HG03575 (cell line): ENCODE results near the gene PAK5.

ENCODE experiments used
- ATAC-seq: cut with Tn5 transposase; IDR thresholded peaks from one replicate; pipeline ENCODE4 v1.9.1; 2021; ENCODE audit not compliant: unreplicated experiment, insufficient number of reproducible peaks, low FRiP score; ENCODE audit errors: extremely low read depth

The PAK5 gene

DNA sequence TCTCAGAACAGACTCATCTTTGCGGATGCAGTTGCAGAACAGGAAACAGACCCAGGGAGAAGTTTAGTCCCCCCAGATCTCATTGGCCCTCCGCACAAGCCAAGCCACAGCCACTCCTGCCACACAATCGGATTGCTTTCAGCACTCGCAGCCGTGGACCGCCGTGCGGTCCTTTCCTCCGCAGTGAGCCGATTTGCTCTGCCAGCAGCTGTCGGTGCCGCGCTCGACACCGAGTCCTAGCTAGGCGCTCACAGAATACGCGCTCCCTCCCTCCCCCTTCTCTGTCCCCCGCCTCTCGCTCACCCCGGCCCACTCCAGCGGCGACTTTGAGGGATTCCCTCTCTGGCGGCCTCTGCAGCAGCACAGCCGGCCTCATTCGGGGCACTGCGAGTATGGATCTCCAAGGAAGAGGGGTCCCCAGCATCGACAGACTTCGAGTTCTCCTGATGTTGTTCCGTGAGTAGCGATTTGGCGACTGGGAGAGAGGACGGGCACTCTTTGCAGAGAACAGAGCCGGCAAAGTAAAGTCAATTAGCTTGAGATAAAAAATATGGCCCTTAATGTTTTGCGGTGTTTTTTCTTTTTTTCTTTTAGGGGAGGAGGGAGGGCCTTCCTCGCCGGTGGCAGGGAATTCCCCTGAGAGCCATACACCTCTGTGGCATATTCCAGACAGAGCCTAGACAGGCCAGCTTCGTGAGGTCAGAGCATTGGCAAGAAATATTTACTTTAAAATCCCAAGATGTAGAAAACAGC is 324.2 kb downstream of the PAK5 start, which contains the start of gene LAMP5:
Gene LAMP5, plus strand, starts transcription at position 130 of the 753 bp plus-strand sequence. Its CDS starts 263 bp downstream, at position 393.
- ATAC-seq, result no peak

DNA sequence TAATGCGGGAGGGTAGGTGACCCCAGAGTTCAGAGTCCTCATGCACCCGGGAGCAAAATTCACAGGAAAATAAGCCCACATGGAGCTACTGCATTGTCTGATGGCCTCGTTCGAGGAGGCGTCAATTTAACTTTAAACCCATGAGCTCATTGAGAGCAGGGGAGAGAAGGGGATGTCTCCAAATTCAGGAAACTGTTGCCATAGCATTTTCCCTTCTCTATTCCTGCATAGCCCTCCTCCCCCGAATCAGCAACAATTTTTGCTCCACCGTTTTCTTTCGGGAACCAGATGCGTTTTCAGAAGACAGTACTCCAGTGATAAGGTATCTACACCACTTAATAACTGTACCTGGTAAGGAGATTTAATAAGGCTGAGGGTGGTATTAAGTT is 324.8 kb downstream of the PAK5 start:
- ATAC-seq, result no peak

DNA sequence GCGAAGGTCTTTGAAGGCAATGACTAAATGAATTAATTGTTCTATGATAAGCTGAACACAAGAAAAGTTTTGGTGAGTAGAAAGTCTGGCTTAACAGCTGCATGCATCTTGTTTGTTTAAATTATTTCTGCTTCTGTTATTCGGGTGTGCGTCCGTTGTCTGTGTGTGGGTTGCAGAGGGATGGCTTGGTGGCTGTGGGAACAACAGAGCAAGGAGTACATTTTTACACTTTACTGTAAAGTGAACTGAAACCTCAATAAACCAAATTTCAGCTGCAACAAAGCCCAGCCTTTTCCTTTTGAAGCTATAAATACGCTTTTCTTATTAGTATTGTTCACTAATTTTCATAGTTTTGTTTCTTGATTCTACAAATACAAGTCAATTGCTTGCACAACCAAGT is 328.0 kb downstream of the PAK5 start:
- ATAC-seq, result peak; percentile 57

DNA sequence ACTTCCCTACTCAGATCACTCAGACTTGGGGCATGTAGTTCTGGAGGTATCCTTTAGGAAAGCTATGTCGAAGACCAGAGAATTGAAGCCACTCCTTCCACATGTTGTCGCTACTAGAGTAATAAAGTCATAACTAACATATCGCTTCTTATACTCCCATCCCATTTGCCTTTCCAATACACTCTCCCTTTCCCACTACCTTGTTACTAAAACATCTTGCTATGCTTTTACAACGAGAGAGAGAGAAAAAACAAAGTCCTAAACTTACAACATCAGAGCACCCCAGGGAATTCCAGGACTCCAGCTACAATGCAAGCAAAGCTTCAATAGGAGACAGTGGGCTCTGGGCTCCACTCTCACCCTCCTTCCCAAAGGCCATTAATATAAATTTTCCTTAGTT is 329.6 kb downstream of the PAK5 start:
- no peak for ATAC-seq

DNA sequence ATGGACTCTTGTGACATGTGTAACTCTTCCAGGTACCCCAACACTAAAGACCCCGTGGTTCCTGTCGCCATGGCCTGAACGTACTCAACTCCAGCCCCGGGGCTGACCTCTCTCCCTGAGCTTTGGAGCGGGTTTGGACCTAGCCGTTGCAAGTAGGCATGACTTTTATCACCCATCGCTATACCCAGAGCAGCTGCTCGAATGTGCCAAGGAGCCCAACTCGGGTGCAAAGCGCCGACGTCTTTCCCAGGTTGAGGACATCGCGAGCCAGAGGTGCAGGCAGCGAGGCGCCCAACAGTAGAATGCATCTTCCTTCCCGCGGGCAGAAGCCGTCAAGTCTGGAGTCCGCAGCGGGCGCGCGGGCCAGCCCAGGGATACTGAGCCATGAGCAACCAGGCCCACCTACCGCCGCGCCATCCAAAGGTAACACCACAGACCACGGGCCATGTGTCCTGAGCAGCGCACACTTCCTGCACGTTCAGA is 330.1 kb downstream of the PAK5 start:
- no peak for ATAC-seq

DNA sequence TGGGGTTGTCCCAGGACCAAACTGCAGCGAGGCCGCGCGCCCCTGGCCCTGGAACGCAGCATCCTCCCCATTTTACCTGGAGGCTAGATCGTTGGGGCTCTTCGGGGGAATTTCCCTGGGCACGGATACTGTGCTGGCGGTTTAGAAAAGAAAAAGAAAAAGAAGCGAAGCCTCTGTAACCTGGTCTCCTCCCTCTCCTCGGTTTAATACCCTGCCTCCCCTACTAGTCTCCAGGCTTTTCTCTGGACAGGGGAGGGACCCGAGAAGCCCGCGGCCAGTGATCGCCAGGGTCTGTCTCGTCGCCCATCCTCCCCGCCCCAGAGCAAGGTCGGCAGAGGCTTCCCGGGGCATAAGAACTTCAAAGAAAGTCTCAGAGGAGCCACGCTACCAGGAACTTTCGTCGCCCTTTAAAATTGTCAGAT is 330.6 kb downstream of the PAK5 start:
- no peak for ATAC-seq

DNA sequence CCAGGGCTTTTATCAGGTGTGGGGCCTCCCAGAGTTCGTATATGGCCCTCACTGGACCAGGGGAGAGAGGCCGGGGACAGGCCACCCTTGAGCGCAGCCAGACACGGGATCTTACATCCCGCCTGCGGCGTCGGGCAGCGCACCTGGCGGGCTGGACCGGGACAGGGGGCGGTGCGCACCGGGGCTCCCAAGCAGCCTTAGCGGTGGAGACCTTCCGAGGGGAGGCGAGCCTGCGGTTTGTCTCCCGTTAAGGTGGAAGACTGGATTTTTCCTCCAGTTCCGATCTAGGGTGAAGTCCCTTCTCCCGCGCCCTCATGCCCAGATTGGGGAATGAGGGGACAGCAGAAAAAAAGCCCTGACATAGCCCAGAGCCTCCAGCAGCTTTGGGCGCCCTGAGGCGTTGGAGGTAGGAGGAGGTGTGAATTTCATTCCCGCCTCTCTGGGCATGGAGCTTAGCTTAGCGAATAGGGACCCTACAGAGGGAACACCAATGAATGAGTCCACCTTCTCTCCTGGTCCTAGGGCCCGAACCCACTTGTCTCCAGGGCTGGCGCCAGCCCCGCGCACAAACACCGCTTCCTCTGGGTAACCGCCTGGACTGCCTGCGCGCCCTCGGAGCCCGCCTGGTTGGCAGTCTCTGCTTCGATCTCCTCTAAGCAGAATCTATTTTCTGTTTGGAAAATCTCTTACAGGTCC is 331.2 kb downstream of the PAK5 start:
- no peak for ATAC-seq

DNA sequence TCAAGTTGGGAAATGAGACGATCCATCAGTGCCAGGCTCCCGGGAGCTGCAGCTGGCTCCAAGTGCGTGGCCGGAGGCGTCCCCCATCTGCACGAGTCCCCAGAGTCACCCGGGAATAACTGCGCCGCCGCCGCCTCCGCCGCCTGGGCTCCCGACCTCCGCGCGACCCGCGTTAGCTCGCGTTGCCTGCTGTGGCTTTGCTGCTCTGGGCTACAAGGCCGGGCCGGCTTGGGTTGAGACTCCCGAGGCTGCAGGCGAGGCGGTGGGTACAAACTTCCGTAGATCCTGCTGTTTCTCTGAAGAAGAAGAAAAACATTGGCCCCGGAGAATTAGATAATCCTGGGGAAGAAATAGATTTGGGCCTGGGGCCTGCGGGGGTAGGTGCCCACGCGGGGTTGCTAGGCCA is 331.9 kb downstream of the PAK5 start:
- ATAC-seq, result no peak

DNA sequence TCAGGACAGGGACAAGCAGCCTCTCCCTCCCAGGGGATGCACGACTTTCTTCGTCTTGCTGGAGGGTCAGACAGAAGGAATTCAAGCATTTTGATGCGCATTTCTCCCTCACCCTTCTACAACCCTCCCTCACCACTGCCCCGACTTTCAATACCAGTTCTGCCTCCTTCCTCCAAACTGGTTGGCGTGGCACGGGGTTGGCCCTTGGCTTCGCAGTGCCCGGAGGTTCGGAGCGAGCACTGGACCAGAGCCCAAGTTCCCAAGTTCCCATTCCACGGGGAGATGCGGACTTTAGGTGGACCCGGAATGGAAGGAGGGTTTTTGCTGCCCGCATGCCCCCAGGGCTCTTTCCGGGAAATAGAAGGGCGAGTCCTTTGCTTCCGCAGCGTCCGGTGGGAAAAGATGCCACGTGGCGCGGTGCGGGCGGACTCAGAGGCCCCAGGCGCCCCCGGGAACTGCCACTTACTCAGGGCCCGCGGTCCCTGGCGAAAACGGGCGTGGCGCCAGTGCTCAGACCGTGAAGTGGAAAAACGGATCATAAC is 332.5 kb downstream of the PAK5 start:
- ATAC-seq, result no peak

DNA sequence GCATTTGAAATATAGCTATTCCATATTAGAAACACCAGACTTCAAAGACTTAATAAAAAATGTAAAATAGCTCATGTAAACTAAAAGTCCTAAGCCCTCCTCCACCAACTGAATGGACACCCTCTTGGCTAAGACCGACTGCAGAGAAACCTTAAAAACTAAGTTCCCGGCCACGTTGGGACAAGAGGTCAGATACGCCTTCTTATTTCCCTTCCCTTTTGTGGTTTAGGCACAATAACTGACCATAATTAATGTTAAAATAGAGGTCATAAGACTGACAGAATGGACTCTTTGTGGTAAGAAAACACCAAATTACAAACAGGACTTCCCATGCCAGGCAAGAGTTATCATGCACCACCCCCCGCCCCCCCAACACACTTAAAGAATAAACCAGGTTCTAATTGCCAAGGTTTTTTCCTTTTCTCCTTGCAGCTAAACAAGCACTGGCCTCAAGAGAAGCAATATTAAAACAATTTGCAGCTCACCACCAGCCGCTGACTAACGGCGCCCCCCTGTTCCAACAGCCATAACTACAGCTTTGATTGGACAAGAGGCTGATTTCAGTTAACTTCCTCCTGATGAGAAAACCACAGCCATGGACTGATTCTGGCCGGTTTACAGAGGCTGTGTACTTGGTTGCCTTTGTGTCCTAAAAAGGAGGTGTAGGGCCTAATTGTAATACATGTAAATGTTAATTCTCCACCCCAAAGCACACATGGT is 335.2 kb downstream of the PAK5 start:
- ATAC-seq, result no peak

DNA sequence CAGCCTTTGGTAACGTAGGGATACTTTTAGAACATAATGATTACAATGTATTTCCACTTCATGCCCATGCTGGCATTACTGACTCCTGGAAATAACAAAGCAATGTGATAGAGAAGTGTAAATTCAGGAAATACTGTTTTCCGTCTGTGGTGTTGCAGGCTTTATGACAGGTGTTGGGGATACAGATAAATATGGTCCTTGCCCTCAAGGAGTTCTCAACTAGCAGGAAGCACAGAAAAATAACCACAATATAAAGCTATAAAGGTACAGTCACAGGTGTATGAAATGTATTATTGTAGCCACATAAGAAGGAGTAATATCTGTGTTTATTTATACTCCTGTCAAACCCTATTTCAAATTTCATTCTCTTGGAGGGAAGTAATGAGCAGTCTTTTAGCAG is 337.4 kb downstream of the PAK5 start:
- ATAC-seq, result no peak

DNA sequence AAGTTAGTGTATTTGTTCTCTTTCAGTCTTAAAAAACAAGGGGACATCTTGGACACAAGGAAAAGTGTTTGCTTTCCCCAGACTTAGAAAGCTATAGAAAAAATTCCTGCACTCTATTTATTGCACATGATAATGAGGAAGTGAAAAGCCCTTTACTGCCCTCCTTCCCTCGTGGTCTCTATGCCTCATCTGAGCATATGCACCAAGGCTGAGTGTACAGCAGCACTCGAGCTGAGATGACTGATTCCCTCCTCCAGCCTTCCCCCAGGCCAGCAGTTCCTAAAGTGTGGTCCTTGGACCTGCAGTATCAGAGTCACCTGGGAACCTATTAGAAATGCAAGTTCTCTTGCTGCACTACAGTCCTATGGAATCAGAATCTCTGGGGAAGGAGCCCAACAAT is 338.8 kb downstream of the PAK5 start:
- ATAC-seq, result no peak

DNA sequence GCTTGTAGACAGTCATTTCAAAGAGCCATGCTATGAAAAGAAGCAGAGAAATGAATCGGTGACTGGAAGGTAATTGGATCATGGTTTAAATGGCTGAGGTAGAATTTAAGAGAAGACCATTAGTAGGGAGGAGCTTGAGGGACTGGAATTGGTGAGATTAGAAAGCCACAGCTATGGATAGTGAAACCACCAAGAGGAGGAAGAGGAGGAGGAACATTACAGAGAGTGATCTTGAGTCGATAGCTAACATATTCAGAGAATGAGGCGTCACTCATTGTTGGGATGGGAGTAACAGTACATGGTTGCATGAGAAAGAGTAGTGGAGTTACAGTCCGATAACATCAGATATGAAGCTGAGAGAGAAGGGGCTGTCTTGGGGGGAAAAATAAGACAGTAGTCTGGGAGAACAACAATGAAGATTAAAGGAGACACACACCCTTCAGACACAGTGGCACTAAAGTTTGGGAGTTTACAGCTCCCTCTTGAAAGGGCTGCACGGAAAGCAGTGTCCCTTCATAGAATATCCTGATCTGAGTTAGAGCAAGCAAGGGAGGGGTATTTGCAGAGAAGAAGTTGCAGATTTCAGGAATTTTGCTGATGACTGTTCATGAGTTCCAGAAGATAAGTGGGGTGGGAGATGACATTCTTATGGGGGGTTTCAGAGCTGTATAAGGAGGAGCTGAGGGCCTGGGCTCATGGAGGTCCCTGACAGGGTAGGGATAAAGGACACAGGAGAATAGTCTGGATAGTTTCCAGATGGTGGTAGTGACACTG is 339.6 kb downstream of the PAK5 start:
- ATAC-seq, result no peak

DNA sequence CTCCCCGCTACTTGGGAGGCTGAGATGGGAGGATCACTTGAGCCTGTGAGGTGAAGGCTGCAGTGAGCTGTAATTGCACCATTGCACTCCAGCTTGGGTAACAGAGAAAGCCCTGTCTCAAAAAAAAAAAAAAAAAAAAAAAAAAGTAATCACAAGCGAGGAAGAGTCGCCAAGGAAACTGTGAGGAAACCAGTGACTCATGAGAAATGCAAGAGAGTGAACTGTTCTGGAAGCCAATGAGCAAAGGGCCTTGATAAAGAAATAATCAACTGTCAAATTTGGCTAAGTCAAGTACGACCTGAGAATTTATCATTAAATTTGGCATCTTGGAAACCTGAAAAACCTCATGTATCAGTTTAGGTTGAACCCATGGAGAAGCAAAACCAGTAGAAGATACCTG is 340.6 kb downstream of the PAK5 start:
- no peak for ATAC-seq

DNA sequence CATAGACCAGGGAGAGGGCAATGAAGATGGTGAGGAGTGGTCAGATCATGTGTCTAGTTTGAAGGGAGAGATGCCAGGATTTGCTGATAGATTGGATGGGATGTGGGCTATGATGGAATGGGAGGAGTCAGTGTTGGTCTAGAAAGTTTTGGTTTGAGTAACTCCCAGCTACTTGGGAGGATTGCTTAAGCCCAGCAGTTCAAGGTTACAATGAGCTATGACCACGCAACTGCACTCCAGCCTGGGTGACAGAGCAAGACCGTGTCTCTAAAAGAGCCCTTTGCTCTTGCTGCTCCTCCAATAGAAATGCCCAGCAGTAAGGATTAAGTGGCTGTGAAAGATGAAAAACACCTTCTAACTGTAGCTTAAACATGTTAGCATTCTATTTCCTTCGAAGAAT is 342.7 kb downstream of the PAK5 start:
- ATAC-seq, result no peak

DNA sequence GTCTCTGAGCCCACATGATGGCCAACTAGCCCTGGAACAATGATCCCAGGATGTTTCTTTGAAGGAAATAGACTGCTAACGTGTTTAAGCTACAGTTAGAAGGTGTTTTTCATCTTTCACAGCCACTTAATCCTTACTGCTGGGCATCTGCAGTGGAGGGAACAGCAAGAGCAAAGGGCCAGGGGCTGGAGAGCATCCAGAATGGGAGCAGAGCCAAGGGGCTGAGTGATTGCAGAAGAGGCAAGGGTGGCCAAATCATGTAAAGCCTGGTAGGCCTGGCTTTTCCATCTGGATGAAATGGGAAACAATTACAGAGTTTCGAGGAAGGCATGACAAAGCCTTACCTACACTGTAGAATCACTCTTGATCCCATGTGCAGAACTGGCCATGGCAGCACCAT is 343.2 kb downstream of the PAK5 start:
- ATAC-seq, result no peak

DNA sequence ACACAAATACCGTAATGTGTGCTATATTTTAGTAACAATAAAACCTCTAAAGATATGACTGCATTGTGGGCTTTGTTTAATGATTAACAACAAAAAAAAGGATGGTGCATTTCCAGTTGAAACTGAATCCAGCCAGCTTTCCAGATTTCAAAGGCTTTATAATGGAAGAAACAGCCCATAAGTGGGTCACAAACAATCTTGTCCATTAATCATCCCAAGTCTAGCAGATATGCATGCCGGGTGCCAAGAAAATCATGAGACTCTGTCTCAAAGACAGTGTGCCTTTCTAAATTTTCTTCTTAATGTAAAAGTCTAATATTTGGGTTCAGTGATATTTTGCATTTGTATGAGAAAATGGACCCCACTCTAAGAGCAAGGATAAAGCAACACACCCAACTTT is 345.1 kb downstream of the PAK5 start:
- ATAC-seq, result no peak

DNA sequence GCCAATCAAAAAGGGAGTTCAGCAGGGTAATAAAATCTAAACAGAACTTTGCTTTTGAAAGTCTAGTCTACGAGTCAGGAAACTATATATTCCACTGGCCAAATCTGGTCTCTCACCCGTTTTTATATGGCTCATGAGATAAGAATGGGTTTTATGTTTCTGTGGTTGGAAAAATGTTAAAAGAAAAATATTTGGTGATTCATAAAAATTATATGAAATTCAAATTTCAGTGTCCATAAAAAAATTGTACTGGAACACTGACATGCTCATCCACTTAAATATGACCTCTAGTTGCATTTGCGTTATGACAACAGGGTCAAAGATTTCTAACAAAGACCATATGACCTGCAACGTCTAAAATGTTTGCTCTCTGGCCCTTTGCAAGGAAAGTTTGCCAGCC is 346.8 kb downstream of the PAK5 start:
- ATAC-seq, result no peak

DNA sequence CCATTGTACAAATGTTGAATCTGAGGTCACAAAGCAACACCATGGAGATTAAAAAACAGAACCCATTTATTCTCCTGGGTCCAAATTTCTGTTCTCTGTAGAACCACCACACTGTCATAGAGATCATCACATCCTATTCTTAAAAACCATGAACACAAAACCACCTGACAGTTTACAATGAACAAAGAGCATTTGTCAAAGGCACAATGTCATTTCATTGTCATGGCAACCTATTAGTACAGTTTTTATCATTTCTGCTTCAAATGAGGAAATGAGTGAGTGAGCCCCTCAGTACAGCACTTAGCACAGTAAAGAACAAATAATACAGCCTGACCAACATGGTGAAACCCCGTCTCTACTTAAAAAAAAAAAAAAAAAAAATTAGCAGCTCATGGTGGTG is 347.6 kb downstream of the PAK5 start:
- no peak for ATAC-seq
